ENCODE results near the gene TRAF6.
"Not testable (repeated sequence)": the region's sequence is repeated elsewhere in the genome, so short reads cannot be mapped to it uniquely, and the experiment has no call there.

- not testable (repeated sequence) for TF ChIP-seq ATF3 (IDR thresholded peaks at IDR 0.05; ENCODE audit: borderline replicate concordance, extremely low read depth, low read depth, low read length); CHD1 (IDR thresholded peaks at IDR 0.05; ENCODE audit: low read depth, low read length); ZNF274 (IDR thresholded peaks at IDR 0.05; ENCODE audit: insufficient read depth, insufficient read length); POLR2AphosphoS5 (IDR thresholded peaks at IDR 0.05; ENCODE audit: low read length); SRF (IDR thresholded peaks at IDR 0.05; ENCODE audit: low read depth in 2 of 2, low read length in 2 of 2); POLR2A (IDR thresholded peaks at IDR 0.05; ENCODE audit: low read depth, low read length); EZH2 (IDR thresholded peaks at IDR 0.05; ENCODE audit: borderline replicate concordance, control insufficient read depth, low read depth, low read length); TARDBP (IDR thresholded peaks at IDR 0.05; ENCODE audit: borderline replicate concordance); NBN (IDR thresholded peaks at IDR 0.05); REST (IDR thresholded peaks at IDR 0.05; ENCODE audit: low read depth, low read length)
- TF ChIP-seq, protein P1, sequence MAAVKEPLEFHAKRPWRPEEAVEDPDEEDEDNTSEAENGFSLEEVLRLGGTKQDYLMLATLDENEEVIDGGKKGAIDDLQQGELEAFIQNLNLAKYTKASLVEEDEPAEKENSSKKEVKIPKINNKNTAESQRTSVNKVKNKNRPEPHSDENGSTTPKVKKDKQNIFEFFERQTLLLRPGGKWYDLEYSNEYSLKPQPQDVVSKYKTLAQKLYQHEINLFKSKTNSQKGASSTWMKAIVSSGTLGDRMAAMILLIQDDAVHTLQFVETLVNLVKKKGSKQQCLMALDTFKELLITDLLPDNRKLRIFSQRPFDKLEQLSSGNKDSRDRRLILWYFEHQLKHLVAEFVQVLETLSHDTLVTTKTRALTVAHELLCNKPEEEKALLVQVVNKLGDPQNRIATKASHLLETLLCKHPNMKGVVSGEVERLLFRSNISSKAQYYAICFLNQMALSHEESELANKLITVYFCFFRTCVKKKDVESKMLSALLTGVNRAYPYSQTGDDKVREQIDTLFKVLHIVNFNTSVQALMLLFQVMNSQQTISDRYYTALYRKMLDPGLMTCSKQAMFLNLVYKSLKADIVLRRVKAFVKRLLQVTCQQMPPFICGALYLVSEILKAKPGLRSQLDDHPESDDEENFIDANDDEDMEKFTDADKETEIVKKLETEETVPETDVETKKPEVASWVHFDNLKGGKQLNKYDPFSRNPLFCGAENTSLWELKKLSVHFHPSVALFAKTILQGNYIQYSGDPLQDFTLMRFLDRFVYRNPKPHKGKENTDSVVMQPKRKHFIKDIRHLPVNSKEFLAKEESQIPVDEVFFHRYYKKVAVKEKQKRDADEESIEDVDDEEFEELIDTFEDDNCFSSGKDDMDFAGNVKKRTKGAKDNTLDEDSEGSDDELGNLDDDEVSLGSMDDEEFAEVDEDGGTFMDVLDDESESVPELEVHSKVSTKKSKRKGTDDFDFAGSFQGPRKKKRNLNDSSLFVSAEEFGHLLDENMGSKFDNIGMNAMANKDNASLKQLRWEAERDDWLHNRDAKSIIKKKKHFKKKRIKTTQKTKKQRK (IDR thresholded peaks at IDR 0.05; ENCODE audit: low read depth, low read length): not testable (repeated sequence)
Observed at GRCh38 chr11:36557390-36557789, 47.3 kb upstream of the TRAF6 start.
